H9 (cell line): ENCODE results near the gene KLK7. TPM values are rescaled to one million over a fixed set of nuclear protein-coding genes. Genes with fewer than 3 reads are reported as not detected.

Experiments used
- DNase-seq: peaks from one replicate; pipeline ENCODE4 v3.0.0-alpha.2; 2017
- H2AFZ ChIP-seq: one replicate; pipeline ENCODE4 v1.6.1; 2013; ENCODE audit warnings: mild to moderate bottlenecking, low read length, control low read depth, moderate library complexity
- H2AK5ac ChIP-seq: 2 replicates; pipeline ENCODE4 v1.6.1; 2013; ENCODE audit warnings: low read length, control low read depth, mixed read lengths; ENCODE audit not compliant: insufficient read length
- H2BK120ac ChIP-seq: one replicate; pipeline ENCODE4 v1.6.1; 2013; ENCODE audit warnings: low read depth, mild to moderate bottlenecking, low read length, control low read depth, inconsistent platforms; ENCODE audit not compliant: poor library complexity, severe bottlenecking
- H2BK12ac ChIP-seq: 2 replicates; pipeline ENCODE4 v1.6.1; 2013; ENCODE audit warnings: low read length, control low read depth, mixed read lengths, low read depth; ENCODE audit not compliant: insufficient read length
- H2BK15ac ChIP-seq: 2 replicates; pipeline ENCODE4 v1.6.1; 2013; ENCODE audit warnings: low read depth, low read length, control low read depth
- H2BK20ac ChIP-seq: one replicate; pipeline ENCODE4 v1.6.1; 2013; ENCODE audit warnings: low read depth, mild to moderate bottlenecking, low read length, control low read depth, inconsistent platforms; ENCODE audit not compliant: poor library complexity, severe bottlenecking
- H2BK5ac ChIP-seq: 2 replicates; pipeline ENCODE4 v1.6.1; 2013; ENCODE audit warnings: low read length, control low read depth, mixed read lengths; ENCODE audit not compliant: insufficient read length
- H3K14ac ChIP-seq: 2 replicates; pipeline ENCODE4 v1.6.1; 2013; ENCODE audit warnings: low read length, control low read depth; ENCODE audit not compliant: insufficient read depth
- H3K18ac ChIP-seq: 2 replicates; pipeline ENCODE4 v1.6.1; 2013; ENCODE audit warnings: low read depth, mild to moderate bottlenecking, mixed read lengths, low read length, control low read depth; ENCODE audit not compliant: insufficient read length
- H3K23ac ChIP-seq: 2 replicates; pipeline ENCODE4 v1.6.1; 2013; ENCODE audit warnings: low read length, control low read depth, mixed read lengths, low read depth; ENCODE audit not compliant: insufficient read length
- H3K23me2 ChIP-seq: 2 replicates; pipeline ENCODE4 v1.6.1; 2013; ENCODE audit warnings: low read depth, mild to moderate bottlenecking, mixed read lengths, low read length, control low read depth; ENCODE audit not compliant: insufficient read length, poor library complexity, severe bottlenecking
- H3K27ac ChIP-seq: 2 replicates; pipeline ENCODE4 v1.5.1; 2013; ENCODE audit warnings: low read length, control low read depth, mixed read lengths, low read depth; ENCODE audit not compliant: insufficient read length
- H3K27me3 ChIP-seq: 2 replicates; pipeline ENCODE4 v1.6.1; 2013; ENCODE audit warnings: low read length, control low read depth, inconsistent platforms; ENCODE audit not compliant: insufficient read depth
- H3K4ac ChIP-seq: 2 replicates; pipeline ENCODE4 v1.6.1; 2013; ENCODE audit warnings: low read depth, mild to moderate bottlenecking, control low read depth, inconsistent platforms, low read length, moderate library complexity
- H3K4me1 ChIP-seq: 2 replicates; pipeline ENCODE4 v1.6.1; 2013; ENCODE audit warnings: low read length, control low read depth, inconsistent platforms; ENCODE audit not compliant: insufficient read depth
- H3K4me2 ChIP-seq: 2 replicates; pipeline ENCODE4 v1.6.1; 2013; ENCODE audit warnings: low read length, control low read depth, mixed read lengths; ENCODE audit not compliant: insufficient read length, insufficient read depth
- H3K56ac ChIP-seq: 2 replicates; pipeline ENCODE4 v1.6.1; 2013; ENCODE audit warnings: low read depth, mild to moderate bottlenecking, mixed read lengths, low read length, control low read depth; ENCODE audit not compliant: insufficient read length
- H3K79me1 ChIP-seq: 2 replicates; pipeline ENCODE4 v1.6.1; 2013; ENCODE audit warnings: low read depth, mild to moderate bottlenecking, moderate library complexity, low read length, control low read depth, inconsistent platforms; ENCODE audit not compliant: insufficient read depth, poor library complexity, severe bottlenecking
- H3K79me2 ChIP-seq: 2 replicates; pipeline ENCODE4 v1.6.1; 2013; ENCODE audit warnings: low read length, control low read depth, inconsistent platforms; ENCODE audit not compliant: insufficient read depth
- H3K9ac ChIP-seq: 2 replicates; pipeline ENCODE4 v1.6.1; 2013; ENCODE audit warnings: low read length, control low read depth, mixed read lengths; ENCODE audit not compliant: insufficient read length; ENCODE audit errors: extremely low read depth
- H3K9me3 ChIP-seq: one replicate; pipeline ENCODE4 v1.6.1; 2013; ENCODE audit warnings: low read depth, low read length, inconsistent platforms; ENCODE audit not compliant: control insufficient read depth
- H3T11ph ChIP-seq: one replicate; pipeline ENCODE4 v1.6.1; 2013; ENCODE audit warnings: mild to moderate bottlenecking, low read length, control low read depth, inconsistent platforms
- H4K20me1 ChIP-seq: one replicate; pipeline ENCODE4 v1.6.1; 2013; ENCODE audit not compliant: control insufficient read depth, insufficient read length, insufficient read depth
- H4K5ac ChIP-seq: 2 replicates; pipeline ENCODE4 v1.6.1; 2013; ENCODE audit warnings: low read depth, mild to moderate bottlenecking, mixed read lengths, low read length, control low read depth; ENCODE audit not compliant: insufficient read length
- H4K8ac ChIP-seq: replicated peaks from 2 replicates; pipeline ENCODE4 v1.6.1; 2013; ENCODE audit warnings: low read length, control low read depth, mixed read lengths, low read depth; ENCODE audit not compliant: insufficient read length
- H4K91ac ChIP-seq: 2 replicates; pipeline ENCODE4 v1.6.1; 2013; ENCODE audit warnings: low read depth, mild to moderate bottlenecking, moderate library complexity, mixed read lengths, low read length, control low read depth; ENCODE audit not compliant: insufficient read length
- H3K27ac Mint-ChIP-seq, 3 experiments: 2 replicates in 2 of 3; 3 replicates in 1 of 3; pipeline ENCODE4 v1.8.0; 2020 to 2021; ENCODE audit warnings: mixed read lengths in 3 of 3, mild to moderate bottlenecking in 1 of 3, moderate library complexity in 1 of 3
- H3K27me3 Mint-ChIP-seq: 2 replicates; pipeline ENCODE4 v1.8.0; 2021; ENCODE audit warnings: low read depth, mild to moderate bottlenecking, moderate library complexity, mixed read lengths
- H3K36me3 Mint-ChIP-seq, 3 experiments: 2 replicates in 2 of 3; 3 replicates in 1 of 3; pipeline ENCODE4 v1.8.0; 2020 to 2021; ENCODE audit warnings: low read depth in 3 of 3, mixed read lengths in 3 of 3; ENCODE audit not compliant: insufficient read depth in 1 of 3
- H3K4me1 Mint-ChIP-seq, 2 experiments: 2 replicates each; pipeline ENCODE4 v1.8.0; 2020; ENCODE audit warnings: mixed read lengths in 2 of 2
- H3K4me3 Mint-ChIP-seq, 2 experiments: 2 replicates in 1 of 2; 3 replicates in 1 of 2; pipeline ENCODE4 v1.8.0; 2020 to 2021; ENCODE audit warnings: mild to moderate bottlenecking in 2 of 2, mixed read lengths in 2 of 2, moderate library complexity in 1 of 2
- H3K9me3 Mint-ChIP-seq, 2 experiments: 2 replicates in 1 of 2; 3 replicates in 1 of 2; pipeline ENCODE4 v1.8.0; 2020; ENCODE audit warnings: mild to moderate bottlenecking in 2 of 2, mixed read lengths in 2 of 2, moderate library complexity in 1 of 2
- CTCF ChIP-seq: fragments of 200-600 bp; sonication (generic); conservative IDR thresholded peaks from 3 replicates; pipeline ENCODE4 v1.8.0; 2021; ENCODE audit warnings: antibody characterized with exemption, mild to moderate bottlenecking
- WGBS: extraction: QIAGEN DNeasy Blood & Tissue Kit; methylation state at CpG from one replicate; pipeline ENCODE4 v1.1.7; 2013; ENCODE audit warnings: missing lambda C conversion rate, low lambda C conversion rate, mixed read lengths; ENCODE audit not compliant: insufficient read length; ENCODE audit errors: extremely low coverage; 5-methylcytosine and 5-hydroxymethylcytosine counted together
- total RNA-seq: library from RNA; stranded (reverse); gene quantifications from 2 replicates; pipeline ENCODE4 v1.2.1, GENCODE V29; 2021

KLK7 gene
- total RNA-seq, 1 experiment from 2014 or later = 0.52 TPM

- H3K23me2 ChIP-seq = no peaks in the 10 kb centered on the region
- WGBS = no CpG with 5 or more reads among the region's 6 CpGs
- H3K4ac ChIP-seq = no peak overlapping the region
- no peak overlapping the region for H3K27ac Mint-ChIP-seq
- no peak overlapping the region for H4K5ac ChIP-seq
- H3K36me3 Mint-ChIP-seq = no peaks in the 10 kb centered on the region
- no peaks in the 10 kb centered on the region for H3K4me1 ChIP-seq
- H2BK12ac ChIP-seq = no peak overlapping the region
- H2BK5ac ChIP-seq = no peak overlapping the region
- no peak overlapping the region for H3K14ac ChIP-seq
- no peak overlapping the region for H3K23ac ChIP-seq
- no peaks in the 10 kb centered on the region; a peak in 1 of 5 replicates for H3K9me3 Mint-ChIP-seq
- H3K9ac ChIP-seq = no peak overlapping the region
- H2AK5ac ChIP-seq = no peak overlapping the region
- no peak overlapping the region for H3K56ac ChIP-seq
- TF ChIP-seq CTCF = no peak
- H3T11ph ChIP-seq = no peak overlapping the region
- H3K4me3 Mint-ChIP-seq = peak overlapping the region in 1 of 2 experiments; percentile 23; a peak in 1 of 5 replicates
- H3K79me2 ChIP-seq = no peaks in the 10 kb centered on the region
- H4K8ac ChIP-seq = no peak overlapping the region
- H4K91ac ChIP-seq = no peak overlapping the region
- no peak overlapping the region for H2BK15ac ChIP-seq
- no peaks in the 10 kb centered on the region for H4K20me1 ChIP-seq
- no peak overlapping the region for H3K18ac ChIP-seq
- DNase-seq = no peak
- no peak overlapping the region for H3K4me2 ChIP-seq
- peaks cover 11% of the 10 kb centered on the region for H3K27me3 Mint-ChIP-seq
- no peaks in the 10 kb centered on the region for H3K27me3 ChIP-seq
- H3K79me1 ChIP-seq = no peaks in the 10 kb centered on the region
- H3K9me3 ChIP-seq = no peaks in the 10 kb centered on the region
- H3K27ac ChIP-seq = no peak overlapping the region
- no peak overlapping the region for H2BK20ac ChIP-seq
- H2AFZ ChIP-seq = no peak overlapping the region
- no peak overlapping the region for H2BK120ac ChIP-seq
- H3K4me1 Mint-ChIP-seq = peaks cover 28 to 49% of the 10 kb centered on the region in 2 experiments
Observed at GRCh38 chr19:51025401-51025800, 41.7 kb upstream of the KLK7 start.
